K562 (cell line): ENCODE measurements around the gene MPZL1. TPM values are rescaled to one million over a fixed set of nuclear protein-coding genes. Genes with fewer than 3 reads are reported as not detected.

Source experiments
- ARID1B ChIP-seq: fragments of 450-650 bp; IDR thresholded peaks from 2 replicates; pipeline ENCODE4 v1.6.1; 2016; ENCODE audit warnings: antibody characterized with exemption, mild to moderate bottlenecking, inconsistent platforms
- ARNT ChIP-seq, 2 experiments: fragments of 450-650 bp; IDR thresholded peaks; 2 replicates each; pipeline ENCODE4 v1.6.1; 2016; ENCODE audit warnings: mild to moderate bottlenecking in 1 of 2
- BRD4 ChIP-seq: fragments of 200-600 bp; sonication (generic); IDR thresholded peaks from 2 replicates; pipeline ENCODE4 v1.6.1; 2017; ENCODE audit warnings: inconsistent platforms
- CSDE1 ChIP-seq, 2 experiments: fragments of 450-650 bp; IDR thresholded peaks; 2 replicates each; pipeline ENCODE4 v1.6.1; 2016; ENCODE audit warnings: mild to moderate bottlenecking in 1 of 2
- CTBP1 ChIP-seq: fragments of 450-650 bp; IDR thresholded peaks from 2 replicates; pipeline ENCODE4 v1.6.1; 2016; ENCODE audit warnings: borderline replicate concordance
- GABPA ChIP-seq: fragments of 200-800 bp; sonication (Bioruptor generic); conservative IDR thresholded peaks from 2 replicates; pipeline ENCODE4 v1.6.1; 2016; ENCODE audit warnings: low read depth, missing genetic modification characterization, missing compliant biosample characterization
- GABPB2 ChIP-seq: fragments of 250-450 bp; sonication (Bioruptor Pico); conservative IDR thresholded peaks from 2 replicates; pipeline ENCODE4 v1.5.1; 2021; ENCODE audit warnings: mild to moderate bottlenecking
- GTF2F1 ChIP-seq: IDR thresholded peaks from 2 replicates; pipeline ENCODE4 v1.6.1; 2011; ENCODE audit warnings: low read depth, low read length, improper control_type of control experiment
- HDGF ChIP-seq: fragments of 450-650 bp; IDR thresholded peaks from 2 replicates; pipeline ENCODE4 v1.6.1; 2016
- KAT8 ChIP-seq: fragments of 450-650 bp; IDR thresholded peaks from 2 replicates; pipeline ENCODE4 v1.6.1; 2016; ENCODE audit warnings: low read depth, mild to moderate bottlenecking
- MTA2 ChIP-seq: fragments of 450-650 bp; IDR thresholded peaks from 2 replicates; pipeline ENCODE4 v1.6.1; 2016; ENCODE audit warnings: low read depth
- NR3C1 ChIP-seq: sonication (generic); formaldehyde crosslinking; IDR thresholded peaks from 2 replicates; pipeline ENCODE4 v1.8.1; 2022; ENCODE audit warnings: missing genetic modification reagents
- POLR2A ChIP-seq: fragments of 450-650 bp; conservative IDR thresholded peaks from 2 replicates; pipeline ENCODE4 v1.6.1; 2016
- PURB ChIP-seq: sonication (generic); formaldehyde crosslinking; IDR thresholded peaks from 2 replicates; pipeline ENCODE4 v1.9.0; 2021; ENCODE audit warnings: low read depth, mild to moderate bottlenecking, missing genetic modification reagents
- RAD51 ChIP-seq: fragments of 450-650 bp; IDR thresholded peaks from 2 replicates; pipeline ENCODE4 v1.7.1; 2016; ENCODE audit warnings: low read depth, mild to moderate bottlenecking, borderline replicate concordance
- RBM39 ChIP-seq: fragments of 200-400 bp; formaldehyde crosslinking; optimal IDR thresholded peaks from 2 replicates; pipeline ENCODE3; 2018; ENCODE audit warnings: low read depth, low read length
- RUNX1 ChIP-seq: sonication (generic); IDR thresholded peaks from 2 replicates; pipeline ENCODE4 v1.6.1; 2016; ENCODE audit warnings: antibody characterized with exemption, low read depth
- SMAD4 ChIP-seq: fragments of 250-450 bp; sonication (Bioruptor Pico); conservative IDR thresholded peaks from 2 replicates; pipeline ENCODE4 v1.8.0; 2021; ENCODE audit warnings: inconsistent platforms, mild to moderate bottlenecking, moderate library complexity
- SMARCA4 ChIP-seq: fragments of 450-650 bp; IDR thresholded peaks from 2 replicates; pipeline ENCODE4 v1.6.1; 2016
- SPI1 ChIP-seq: IDR thresholded peaks from 2 replicates; pipeline ENCODE4 v1.6.1; 2011; ENCODE audit warnings: low read depth, low read length, control low read depth, borderline replicate concordance
- TCF7 ChIP-seq: sonication (generic); IDR thresholded peaks from 2 replicates; pipeline ENCODE4 v1.6.1; 2016; ENCODE audit warnings: antibody characterized with exemption, borderline replicate concordance
- ZKSCAN3 ChIP-seq: fragments of 250-450 bp; sonication (Bioruptor Pico); IDR thresholded peaks from 2 replicates; pipeline ENCODE4 v1.4.0; 2020
- ZNF354B ChIP-seq: fragments of 250-450 bp; sonication (Bioruptor Pico); IDR thresholded peaks from 2 replicates; pipeline ENCODE4 v1.4.0; 2020
- ZNF592 ChIP-seq: fragments of 450-650 bp; IDR thresholded peaks from 2 replicates; pipeline ENCODE4 v1.6.1; 2017; ENCODE audit warnings: antibody characterized with exemption, mild to moderate bottlenecking
- ZNF76 ChIP-seq: fragments of 250-450 bp; sonication (Bioruptor Pico); IDR thresholded peaks from 2 replicates; pipeline ENCODE4 v1.4.0; 2020; ENCODE audit warnings: mild to moderate bottlenecking, moderate library complexity, borderline replicate concordance
- polyA plus RNA-seq, 8 experiments: library from polyadenylated mRNA; depleted of rRNA in 4 of 8; stranded (reverse) in 5 of 8; unstranded in 3 of 8; fragments of >200 nt; fragmentation: Nextera tagmentation in 2 of 8; fragmentation: Illumina TruSeq in 1 of 8; extraction: Ambion mirVana in 2 of 8; extraction: Trizol in 1 of 8; gene quantifications; 2 replicates each; pipeline versions ENCODE4 v1.2.1 to v1.2.3, GENCODE V29; 2011 to 2014; ENCODE audit warnings: inconsistent platforms in 1 of 8, missing spikeins in 1 of 8
- total RNA-seq, 7 experiments: library from RNA; depleted of rRNA in 6 of 7; stranded (reverse); fragments of >200 nt in 6 of 7; fragmentation: Illumina TruSeq in 2 of 7; extraction: Trizol in 2 of 7; gene quantifications; 2 replicates each; pipeline versions ENCODE4 v1.2.1 to v1.2.3, GENCODE V29; 2011 to 2021; ENCODE audit warnings: low replicate concordance in 1 of 7
- TF ChIP-seq, protein P1 (sequence below): fragments of 200-800 bp; sonication (Bioruptor generic); IDR thresholded peaks from 2 replicates; pipeline ENCODE4 v1.6.1; 2017; ENCODE audit warnings: missing genetic modification characterization, missing compliant biosample characterization
- TF ChIP-seq, protein P2 (sequence below): fragments of 250-450 bp; sonication (Bioruptor Pico); IDR thresholded peaks from 2 replicates; pipeline ENCODE4 v1.8.0; 2022; ENCODE audit warnings: inconsistent platforms, mild to moderate bottlenecking, moderate library complexity, borderline replicate concordance

MPZL1 gene
- total and polyA plus RNA-seq, 9 of the 15 experiments (the other 6 are each of a cell fraction or from before 2014, with no cell fraction given) = 14.5 to 153 (median 66.5) TPM

DNA sequence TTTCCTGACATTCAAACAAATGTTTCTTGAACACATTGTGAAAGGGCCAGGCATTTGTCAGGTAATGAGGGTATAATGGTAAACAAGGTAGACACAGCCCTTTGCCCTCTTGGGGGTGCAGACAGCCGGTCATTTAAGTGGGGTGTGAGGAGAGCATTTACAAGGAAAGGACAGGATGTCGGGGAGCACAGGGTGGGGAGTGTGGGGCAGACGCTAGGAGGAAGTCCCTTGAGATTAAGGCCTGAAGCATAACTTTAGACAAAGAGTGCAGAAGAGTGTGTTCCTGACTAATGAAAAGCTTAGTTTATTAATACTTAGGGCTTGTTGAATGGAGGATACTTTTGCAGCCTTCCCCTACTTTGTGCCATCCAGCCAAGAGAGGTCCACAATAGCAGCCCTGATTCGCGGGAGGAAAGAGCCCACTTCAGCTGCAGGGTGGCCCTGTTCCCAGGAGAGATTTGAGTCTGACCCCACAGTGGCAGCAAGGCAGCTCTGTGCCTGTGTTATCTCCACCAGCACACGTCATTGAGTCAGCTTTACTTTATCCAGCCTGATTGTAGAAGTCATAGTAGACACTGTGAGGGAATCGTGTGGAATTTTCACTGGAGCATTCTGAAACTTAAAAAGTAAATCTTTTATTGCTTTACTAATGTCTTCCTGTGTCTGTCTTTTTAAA is 35.1 kb downstream of the MPZL1 start (continued):
- peak; percentile 49; the same call in 1 of the 2 replicates for TF ChIP-seq ZNF592
- 0 out of 2 replicates have a peak, but pooled peaks have one; percentile 14 for TF ChIP-seq GABPA (tag)
- no peak for TF ChIP-seq ARNT (IDR thresholded peaks at IDR 0.05)
- TF ChIP-seq SPI1 = 0 out of 2 replicates have a peak, but pooled peaks have one; percentile 53
- TF ChIP-seq, protein P1, sequence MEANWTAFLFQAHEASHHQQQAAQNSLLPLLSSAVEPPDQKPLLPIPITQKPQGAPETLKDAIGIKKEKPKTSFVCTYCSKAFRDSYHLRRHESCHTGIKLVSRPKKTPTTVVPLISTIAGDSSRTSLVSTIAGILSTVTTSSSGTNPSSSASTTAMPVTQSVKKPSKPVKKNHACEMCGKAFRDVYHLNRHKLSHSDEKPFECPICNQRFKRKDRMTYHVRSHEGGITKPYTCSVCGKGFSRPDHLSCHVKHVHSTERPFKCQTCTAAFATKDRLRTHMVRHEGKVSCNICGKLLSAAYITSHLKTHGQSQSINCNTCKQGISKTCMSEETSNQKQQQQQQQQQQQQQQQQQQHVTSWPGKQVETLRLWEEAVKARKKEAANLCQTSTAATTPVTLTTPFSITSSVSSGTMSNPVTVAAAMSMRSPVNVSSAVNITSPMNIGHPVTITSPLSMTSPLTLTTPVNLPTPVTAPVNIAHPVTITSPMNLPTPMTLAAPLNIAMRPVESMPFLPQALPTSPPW (CRISPR knock-in tag) = no peak
- TF ChIP-seq KAT8 = no peak
- TF ChIP-seq NR3C1 = no peak
- no peak; the same call in 1 of the 2 replicates for TF ChIP-seq HDGF
- TF ChIP-seq POLR2A = no peak
- 0 out of 2 replicates have a peak, but pooled peaks have one; percentile 23 for TF ChIP-seq CTBP1
- TF ChIP-seq TCF7 = no peak
- TF ChIP-seq MTA2 = peak; percentile 60
- no peak for TF ChIP-seq ZNF76 (CRISPR knock-in tag)
- no peak for TF ChIP-seq PURB
- no peak for TF ChIP-seq BRD4
- TF ChIP-seq, protein P2, sequence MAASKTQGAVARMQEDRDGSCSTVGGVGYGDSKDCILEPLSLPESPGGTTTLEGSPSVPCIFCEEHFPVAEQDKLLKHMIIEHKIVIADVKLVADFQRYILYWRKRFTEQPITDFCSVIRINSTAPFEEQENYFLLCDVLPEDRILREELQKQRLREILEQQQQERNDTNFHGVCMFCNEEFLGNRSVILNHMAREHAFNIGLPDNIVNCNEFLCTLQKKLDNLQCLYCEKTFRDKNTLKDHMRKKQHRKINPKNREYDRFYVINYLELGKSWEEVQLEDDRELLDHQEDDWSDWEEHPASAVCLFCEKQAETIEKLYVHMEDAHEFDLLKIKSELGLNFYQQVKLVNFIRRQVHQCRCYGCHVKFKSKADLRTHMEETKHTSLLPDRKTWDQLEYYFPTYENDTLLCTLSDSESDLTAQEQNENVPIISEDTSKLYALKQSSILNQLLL (CRISPR knock-in tag) = no peak
- TF ChIP-seq GTF2F1 = no peak
- TF ChIP-seq RUNX1 = no peak
- TF ChIP-seq ZNF354B (CRISPR knock-in tag) = no peak
- TF ChIP-seq SMARCA4 = peak; percentile 90
- no peak for TF ChIP-seq RAD51
- TF ChIP-seq SMAD4 (CRISPR knock-in tag) = peak; percentile 60
- TF ChIP-seq ARID1B = peak; percentile 92
- TF ChIP-seq ZKSCAN3 (CRISPR knock-in tag) = no peak
- TF ChIP-seq CSDE1 (IDR thresholded peaks at IDR 0.05) = no peak
- no peak for TF ChIP-seq RBM39
- no peak for TF ChIP-seq GABPB2
